ENCODE measurements around the gene CALHM4.

CALHM4 gene

DNA sequence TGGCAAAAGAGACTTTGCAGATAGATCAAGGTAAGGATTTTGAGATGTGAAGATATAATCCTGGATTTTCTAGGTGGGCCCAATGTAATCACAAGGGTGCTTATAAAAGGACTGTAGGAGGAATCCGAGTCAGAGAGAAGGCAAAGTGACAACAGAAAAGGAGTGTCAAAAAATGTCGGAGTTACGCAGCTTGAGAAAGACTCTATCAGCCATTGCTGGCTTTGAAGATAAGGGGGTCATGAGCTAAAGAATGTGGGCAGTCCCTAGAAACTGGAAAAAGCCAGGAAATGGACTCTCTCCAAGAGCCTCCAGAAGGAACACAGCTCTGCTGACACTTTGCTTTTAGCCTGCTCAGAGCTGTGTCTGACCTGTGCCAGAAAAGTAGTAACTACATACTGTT is 9.1 kb downstream of the CALHM4 start:
- Histone ChIP-seq H3K4me3 (replicated peaks; ENCODE audit: low read depth, low read length) (no peak overlapping the region), H3K36me3 (ENCODE audit: control insufficient read depth, insufficient read depth, low read length) (no peaks in the 10 kb centered on the region), H3K27me3 (replicated peaks; ENCODE audit: control insufficient read depth, insufficient read depth, low read length) (no peaks in the 10 kb centered on the region)
- no peak for DNase-seq (ENCODE audit: extremely low read depth, insufficient read length)
- TF ChIP-seq, protein P1, sequence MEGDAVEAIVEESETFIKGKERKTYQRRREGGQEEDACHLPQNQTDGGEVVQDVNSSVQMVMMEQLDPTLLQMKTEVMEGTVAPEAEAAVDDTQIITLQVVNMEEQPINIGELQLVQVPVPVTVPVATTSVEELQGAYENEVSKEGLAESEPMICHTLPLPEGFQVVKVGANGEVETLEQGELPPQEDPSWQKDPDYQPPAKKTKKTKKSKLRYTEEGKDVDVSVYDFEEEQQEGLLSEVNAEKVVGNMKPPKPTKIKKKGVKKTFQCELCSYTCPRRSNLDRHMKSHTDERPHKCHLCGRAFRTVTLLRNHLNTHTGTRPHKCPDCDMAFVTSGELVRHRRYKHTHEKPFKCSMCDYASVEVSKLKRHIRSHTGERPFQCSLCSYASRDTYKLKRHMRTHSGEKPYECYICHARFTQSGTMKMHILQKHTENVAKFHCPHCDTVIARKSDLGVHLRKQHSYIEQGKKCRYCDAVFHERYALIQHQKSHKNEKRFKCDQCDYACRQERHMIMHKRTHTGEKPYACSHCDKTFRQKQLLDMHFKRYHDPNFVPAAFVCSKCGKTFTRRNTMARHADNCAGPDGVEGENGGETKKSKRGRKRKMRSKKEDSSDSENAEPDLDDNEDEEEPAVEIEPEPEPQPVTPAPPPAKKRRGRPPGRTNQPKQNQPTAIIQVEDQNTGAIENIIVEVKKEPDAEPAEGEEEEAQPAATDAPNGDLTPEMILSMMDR (IDR thresholded peaks at IDR 0.05; ENCODE audit: insufficient read depth, low read length, poor library complexity, severe bottlenecking), result no peak

DNA sequence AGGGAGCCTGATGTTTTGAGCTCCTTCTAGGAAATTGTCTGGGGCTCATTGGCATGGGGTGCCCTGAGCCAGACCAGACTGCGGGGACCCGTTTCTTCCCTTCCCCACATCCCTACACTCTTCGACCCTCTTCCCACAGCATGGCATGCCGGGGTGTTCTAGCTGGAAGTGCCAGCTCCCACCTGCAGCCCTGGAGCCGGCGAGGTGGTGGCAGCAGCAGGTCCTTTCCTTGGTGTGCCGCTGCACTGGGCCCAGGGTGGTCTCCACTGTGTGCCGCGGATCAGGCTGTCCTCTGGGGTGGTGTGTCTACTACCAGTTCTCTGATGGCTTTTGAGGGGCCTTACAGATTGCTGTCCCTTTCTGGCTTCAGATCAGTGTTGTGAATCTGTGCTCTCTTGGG is 10.3 kb downstream of the CALHM4 start:
- no peak for DNase-seq (ENCODE audit: extremely low read depth, insufficient read length)
- no peaks in the 10 kb centered on the region for H3K27me3 ChIP-seq (replicated peaks; ENCODE audit: control insufficient read depth, insufficient read depth, low read length)
- TF ChIP-seq, protein P1 (IDR thresholded peaks at IDR 0.05; ENCODE audit: insufficient read depth, low read length, poor library complexity, severe bottlenecking), result no peak
- H3K36me3 ChIP-seq (ENCODE audit: control insufficient read depth, insufficient read depth, low read length), result no peaks in the 10 kb centered on the region
- H3K4me3 ChIP-seq (replicated peaks; ENCODE audit: low read depth, low read length), result no peak overlapping the region

DNA sequence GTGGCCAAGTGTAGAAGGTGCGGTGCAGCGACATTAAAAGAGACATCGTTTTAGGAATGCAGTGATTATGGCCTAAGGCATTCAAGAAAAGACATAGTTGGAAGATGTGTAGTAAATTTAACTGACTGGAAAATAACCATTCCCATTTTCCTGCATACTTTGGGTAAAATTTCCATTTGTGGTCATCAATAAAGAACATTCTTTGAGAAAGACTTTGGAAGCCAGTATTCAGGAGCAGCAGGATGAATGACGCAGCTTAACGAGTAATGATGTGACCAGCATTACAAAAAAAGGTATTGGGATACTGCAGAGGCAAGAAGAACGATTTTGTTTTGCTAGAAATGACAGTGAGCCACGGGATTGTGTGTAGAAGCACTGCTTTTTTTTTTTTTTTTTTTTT is 10.8 kb downstream of the CALHM4 start:
- no peak for DNase-seq (ENCODE audit: extremely low read depth, insufficient read length)
- Histone ChIP-seq H3K4me3 (replicated peaks; ENCODE audit: low read depth, low read length) (no peak overlapping the region), H3K36me3 (ENCODE audit: control insufficient read depth, insufficient read depth, low read length) (no peaks in the 10 kb centered on the region), H3K27me3 (replicated peaks; ENCODE audit: control insufficient read depth, insufficient read depth, low read length) (no peaks in the 10 kb centered on the region)
- TF ChIP-seq, protein P1 (IDR thresholded peaks at IDR 0.05; ENCODE audit: insufficient read depth, low read length, poor library complexity, severe bottlenecking), result no peak

DNA sequence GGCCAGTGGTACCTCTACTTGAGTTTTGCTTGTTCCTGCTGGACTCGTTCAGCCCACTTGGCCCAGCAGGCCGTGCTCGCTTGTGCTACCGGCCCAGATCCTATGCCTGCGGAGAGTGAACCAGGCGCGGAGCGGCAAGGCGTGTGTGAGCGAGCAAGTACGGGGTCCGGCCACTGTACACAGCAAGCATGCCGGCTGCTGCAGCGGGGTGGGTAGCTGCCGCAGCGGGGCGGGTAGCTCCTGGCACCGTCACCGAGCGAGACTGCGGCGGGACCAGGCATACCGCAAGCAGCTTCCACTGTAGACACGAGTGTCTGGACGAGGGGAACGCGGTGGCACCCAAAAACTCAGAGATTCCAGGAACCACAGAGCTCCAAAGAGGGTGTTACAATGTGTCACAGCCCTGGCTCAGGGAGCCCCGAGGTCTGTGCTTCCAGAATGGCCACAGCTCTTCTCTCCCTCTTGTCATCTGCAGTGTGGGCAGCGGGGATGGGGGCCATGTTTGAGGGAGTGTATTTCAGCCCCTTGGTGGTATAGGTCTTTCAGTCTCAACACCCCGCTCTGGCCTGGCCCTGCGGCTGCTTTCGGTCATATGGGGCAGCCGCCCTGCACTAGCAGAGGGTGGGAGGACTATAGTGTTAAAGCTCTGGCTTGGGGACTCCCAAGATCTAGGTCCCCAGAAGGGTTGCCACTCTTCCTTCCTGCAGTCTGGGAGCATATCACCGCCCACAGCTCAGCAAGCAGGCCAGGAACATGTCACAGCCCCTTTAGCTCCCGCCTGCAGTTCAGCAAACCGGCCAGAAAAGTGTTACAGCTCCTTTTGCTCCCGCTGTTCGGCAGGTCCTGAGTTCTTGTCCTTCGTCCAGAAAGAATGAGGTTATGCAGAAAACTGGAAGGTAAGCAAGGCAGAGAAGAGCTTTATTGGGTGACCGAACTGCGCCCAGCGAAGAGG is 11.6 kb downstream of the CALHM4 start:
- TF ChIP-seq, protein P1 (IDR thresholded peaks at IDR 0.05; ENCODE audit: insufficient read depth, low read length, poor library complexity, severe bottlenecking), result no peak
- Histone ChIP-seq H3K27me3 (replicated peaks; ENCODE audit: control insufficient read depth, insufficient read depth, low read length) (no peaks in the 10 kb centered on the region), H3K4me3 (replicated peaks; ENCODE audit: low read depth, low read length) (no peak overlapping the region), H3K36me3 (ENCODE audit: control insufficient read depth, insufficient read depth, low read length) (no peaks in the 10 kb centered on the region)
- DNase-seq (ENCODE audit: extremely low read depth, insufficient read length), result peak; percentile 14

DNA sequence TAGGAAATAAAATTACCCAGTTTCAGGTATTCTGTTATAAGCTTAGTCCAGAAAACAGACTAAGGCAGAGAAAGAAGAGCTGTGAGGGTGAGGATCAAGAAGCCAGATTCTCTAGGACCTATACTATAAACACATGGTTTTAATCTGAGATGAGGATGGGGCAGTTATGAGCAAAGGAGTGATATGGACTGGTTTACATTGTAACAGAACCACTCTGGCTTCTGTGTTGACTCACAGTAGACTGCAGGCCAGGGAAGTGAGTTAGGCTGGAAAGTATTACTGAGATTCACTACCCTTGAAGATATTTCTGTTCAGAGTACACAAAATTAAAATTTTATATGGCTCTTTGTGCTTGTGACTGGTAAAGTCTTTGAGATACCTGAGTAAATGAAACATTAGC is 14.6 kb downstream of the CALHM4 start:
- DNase-seq (ENCODE audit: extremely low read depth, insufficient read length), result no peak
- Histone ChIP-seq H3K4me3 (replicated peaks; ENCODE audit: low read depth, low read length) (no peak overlapping the region), H3K27me3 (replicated peaks; ENCODE audit: control insufficient read depth, insufficient read depth, low read length) (no peaks in the 10 kb centered on the region), H3K36me3 (ENCODE audit: control insufficient read depth, insufficient read depth, low read length) (no peaks in the 10 kb centered on the region)
- TF ChIP-seq, protein P1 (IDR thresholded peaks at IDR 0.05; ENCODE audit: insufficient read depth, low read length, poor library complexity, severe bottlenecking), result no peak
